Lung microvascular endothelial cell (primary cell): Measurements from ENCODE around the gene JPH4. TPM values are rescaled to one million over a fixed set of nuclear protein-coding genes. Genes with fewer than 3 reads are reported as not detected.

ENCODE experiments used
- DNase-seq, 2 donors: peaks; one replicate each; pipeline versions ENCODE4 v3.0.0 to v3.0.0-alpha.2; 2010; ENCODE audit warnings: low read depth in 2 of 2
- total RNA-seq: library from RNA; depleted of rRNA; stranded (reverse); fragments of >200 nt; gene quantifications from 2 replicates; pipeline ENCODE4 v1.2.1, GENCODE V29; 2014

JPH4 gene
- total RNA-seq, 1 donor from 2014 or later: not detected

DNA sequence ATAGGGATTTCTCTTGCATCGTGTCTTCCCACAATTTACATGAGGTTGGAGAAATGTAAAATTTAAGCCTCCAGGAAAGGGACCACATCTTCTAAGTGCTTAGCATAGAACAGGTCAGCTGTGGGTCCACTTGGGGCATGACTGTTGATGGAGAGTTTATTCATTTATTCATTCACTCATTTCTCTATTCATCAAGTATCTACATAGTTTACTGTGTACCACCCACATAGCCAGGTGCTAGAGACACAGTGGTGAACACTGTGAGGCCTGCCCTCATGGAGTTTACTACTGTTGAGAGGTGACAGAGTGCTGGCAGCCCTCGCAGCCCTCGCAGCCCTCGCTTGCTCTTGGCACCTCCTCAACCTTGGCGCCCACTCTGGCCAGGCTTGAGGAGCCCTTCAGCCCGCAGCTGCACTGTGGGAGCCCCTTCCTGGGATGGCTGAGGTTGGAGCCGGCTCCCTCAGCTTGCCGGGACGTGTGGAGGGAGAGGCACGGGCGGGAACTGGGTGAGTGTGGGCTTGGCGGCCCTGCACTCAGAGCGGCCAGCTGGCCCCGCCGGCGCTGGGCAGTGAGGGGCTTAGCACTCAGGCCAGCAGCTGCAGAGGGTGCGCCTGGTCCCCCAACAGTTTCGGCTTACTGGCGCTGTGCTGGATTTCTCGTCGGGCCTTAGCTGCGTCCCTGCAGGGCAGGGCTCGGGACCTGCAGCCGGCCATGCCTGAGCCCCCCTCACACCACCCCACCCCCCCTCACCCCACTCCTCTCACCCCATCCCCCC lies 1.7 kb upstream of the JPH4 start:
- DNase-seq: no peak

DNA sequence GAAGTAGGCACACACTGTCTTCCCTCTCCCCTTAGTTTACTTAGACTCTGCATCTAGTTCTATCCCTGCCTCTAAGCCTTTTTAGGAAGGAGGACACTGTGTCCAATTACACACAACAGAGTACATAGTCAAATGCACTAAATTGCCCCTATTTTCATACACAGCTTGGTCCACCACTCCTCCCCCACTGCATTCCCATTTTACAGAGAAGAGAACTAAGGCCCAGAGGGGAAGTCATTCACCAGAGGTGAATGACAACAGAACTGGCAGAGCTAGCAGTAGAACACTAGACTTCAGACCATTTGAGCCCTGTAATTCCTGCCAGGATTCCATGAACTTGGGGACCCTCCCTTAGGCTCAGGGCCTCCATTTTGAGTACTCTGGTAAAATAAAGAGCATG lies 1.1 kb upstream of the JPH4 start:
- no peak for DNase-seq

- no peak for DNase-seq
Measured at GRCh38 chr14:23579311-23579630, 681 bp upstream of the JPH4 start.

DNA sequence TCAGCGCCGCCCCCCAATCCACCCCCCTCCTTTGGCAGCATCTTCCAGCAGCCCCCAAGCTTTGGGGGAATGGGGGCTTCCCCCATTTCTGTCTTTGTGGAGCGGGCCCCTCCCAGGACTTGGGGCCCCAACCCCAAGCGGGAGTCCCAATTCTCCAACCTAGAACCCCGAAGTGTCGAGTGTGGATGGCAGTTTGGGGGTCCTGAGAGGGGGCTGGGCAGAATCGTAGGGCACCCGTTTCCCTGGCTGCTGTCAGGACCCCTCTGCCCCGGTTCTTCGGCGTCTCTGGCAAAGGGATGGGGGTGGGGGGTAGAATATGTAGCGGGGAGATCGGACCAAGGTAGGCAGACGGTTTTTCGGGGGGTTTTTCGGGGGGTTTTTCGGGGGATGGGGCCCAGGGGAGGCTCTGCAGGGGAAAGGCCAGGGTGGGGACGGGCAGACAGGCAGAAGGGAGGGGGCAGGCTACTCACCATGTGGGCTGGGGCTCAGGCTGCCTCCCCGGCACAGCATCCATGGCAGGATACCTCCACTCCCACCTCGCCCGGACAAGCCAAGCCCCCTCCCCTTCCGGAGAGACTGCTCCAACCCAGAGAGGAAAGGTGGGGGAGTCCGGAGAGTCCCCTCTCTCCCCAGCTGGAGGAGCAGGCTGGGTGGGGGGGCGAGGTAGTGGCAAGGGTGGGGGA lies 739 bp downstream of the JPH4 start:
- no peak for DNase-seq

DNA sequence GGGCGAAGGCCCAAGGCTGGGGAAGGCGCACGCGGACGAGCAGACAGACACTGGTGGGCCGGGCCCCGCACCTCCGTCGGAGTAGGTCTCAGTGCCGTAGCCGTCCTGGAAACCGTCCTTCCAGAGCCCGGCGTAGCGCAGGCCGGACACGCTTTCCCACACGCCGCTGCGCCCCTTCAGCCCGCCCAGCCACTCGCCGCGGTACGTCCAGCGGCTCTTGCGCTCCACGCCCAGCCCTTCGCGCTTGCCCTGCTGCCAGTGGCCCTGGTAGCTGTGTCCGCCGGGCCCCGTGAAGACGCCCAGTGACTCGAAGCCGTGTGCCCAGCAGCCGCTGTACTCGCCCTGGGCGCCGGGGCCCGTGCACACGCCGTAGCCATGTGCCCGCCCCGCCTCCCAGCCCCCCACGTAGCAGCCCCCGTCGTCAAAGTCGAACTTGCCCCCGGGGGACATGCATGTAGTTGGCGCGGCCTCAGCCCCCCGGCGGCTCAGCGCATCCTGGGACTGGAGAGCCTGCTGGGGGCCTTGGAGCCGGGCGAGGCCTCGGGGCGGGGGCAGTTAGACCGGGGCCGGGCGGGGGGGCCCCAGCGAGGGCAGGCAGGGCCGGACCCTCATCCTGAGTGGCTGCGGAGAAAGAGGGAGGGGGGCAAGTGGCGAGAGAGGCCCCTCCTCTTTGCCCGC lies 1.4 kb downstream of the JPH4 start:
- DNase-seq: peak in 1 of 2 donors; percentile 23

- DNase-seq: no peak
Measured at GRCh38 chr14:23573384-23574015, 5.1 kb downstream of the JPH4 start.

- DNase-seq: peak; percentile 35 to 37
Measured at GRCh38 chr14:23572836-23573235, 5.8 kb downstream of the JPH4 start.

GRCh38 chr14:23572524-23572828 lies 6.1 kb downstream of the JPH4 start:
- no peak for DNase-seq

- no peak for DNase-seq
Measured at GRCh38 chr14:23571701-23572523, 6.7 kb downstream of the JPH4 start.

GRCh38 chr14:23570806-23571483 lies 7.6 kb downstream of the JPH4 start:
- DNase-seq: no peak

GRCh38 chr14:23569443-23570151 lies 9.0 kb downstream of the JPH4 start:
- DNase-seq: no peak

- DNase-seq: peak in 1 of 2 donors; percentile 32
Measured at GRCh38 chr14:23568600-23569331, 9.8 kb downstream of the JPH4 start.

DNA sequence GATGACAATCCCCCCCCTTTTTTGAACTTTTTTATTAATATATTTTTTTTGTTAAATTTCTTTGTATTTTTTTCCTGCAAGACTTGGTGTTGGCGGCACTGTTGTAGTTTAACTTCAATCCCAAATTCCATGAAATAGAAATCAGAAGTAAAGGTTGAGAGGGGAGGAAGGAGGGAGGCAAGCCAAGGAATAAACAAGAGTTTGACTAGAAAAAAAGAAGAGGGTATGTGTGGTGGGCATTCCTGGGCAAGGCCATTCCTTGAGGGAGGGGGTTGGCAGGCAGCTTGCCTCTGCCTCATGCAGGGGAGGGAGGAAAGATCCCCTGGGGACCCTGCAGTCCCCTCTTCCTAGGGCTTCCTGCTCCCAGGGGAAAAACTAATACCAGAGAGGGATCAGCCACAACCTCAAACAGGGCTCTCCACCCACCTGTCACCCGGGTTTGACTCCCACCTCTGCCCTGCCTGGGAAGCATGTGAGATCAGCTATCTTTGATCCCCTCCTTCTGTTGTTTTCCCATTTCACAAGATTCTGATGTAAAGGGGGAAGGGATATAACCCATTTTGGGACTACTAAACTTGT lies 10.5 kb downstream of the JPH4 start:
- no peak for DNase-seq

- DNase-seq: peak; percentile 41 to 81
Measured at GRCh38 chr14:23567186-23568020, 11.2 kb downstream of the JPH4 start, which contains the start of gene AP1G2. AP1G2 (minus strand) TSS chr14:23567791; CDS start chr14:23567314, 477 bp downstream.

DNA sequence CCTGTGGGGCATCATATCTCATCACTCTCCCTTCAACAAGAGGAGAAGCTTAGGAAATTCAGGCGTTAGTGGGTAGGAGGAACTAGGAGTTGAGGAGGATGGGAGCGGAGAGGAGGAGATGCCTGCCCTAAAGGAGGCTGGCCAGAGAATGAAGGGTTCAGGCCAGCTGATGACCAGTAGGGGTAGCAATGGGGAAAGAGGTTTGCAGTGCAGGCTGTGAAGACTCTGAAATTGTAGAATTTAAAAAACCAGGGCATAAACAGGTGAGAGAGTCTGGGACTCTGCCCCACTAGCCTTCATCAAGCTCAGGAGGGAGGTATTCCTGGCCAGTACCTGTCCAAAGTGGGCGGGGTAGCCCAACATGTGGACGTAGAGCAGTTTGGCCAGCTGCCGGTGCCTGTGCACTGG lies 11.8 kb downstream of the JPH4 start:
- DNase-seq: peak in 1 of 2 donors; percentile 18

DNA sequence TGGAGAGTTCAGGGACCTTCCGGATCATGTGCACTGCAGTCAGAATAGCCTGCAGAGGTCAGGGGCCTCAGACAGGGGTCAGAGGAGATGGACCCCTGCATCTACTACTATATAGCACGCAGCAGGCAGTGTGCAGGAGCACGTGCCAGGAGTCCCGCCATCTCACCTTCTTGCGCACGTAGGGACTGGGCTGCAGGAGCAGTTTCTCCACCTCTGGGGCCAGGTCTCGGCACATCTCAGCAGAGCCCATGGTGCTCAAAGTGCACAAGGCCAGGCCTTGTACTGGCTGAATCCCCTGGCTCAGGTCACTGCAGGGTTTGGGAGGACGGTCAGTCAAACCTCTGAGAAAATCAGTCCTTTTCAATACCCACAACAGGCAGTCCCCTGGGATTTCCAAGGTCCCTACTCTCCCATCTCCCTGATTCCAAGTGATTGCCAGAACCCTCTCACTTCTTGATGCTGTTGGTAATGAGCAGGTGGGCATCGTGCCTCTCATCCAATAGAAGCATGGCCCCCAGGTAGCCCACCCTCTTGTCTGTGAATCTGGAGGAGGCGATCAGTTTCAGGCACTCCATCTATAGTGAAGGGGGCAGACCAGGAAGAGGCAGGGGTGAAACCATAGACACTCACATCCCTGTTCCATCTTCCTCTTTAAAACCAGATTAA lies 12.3 kb downstream of the JPH4 start:
- no peak for DNase-seq

- DNase-seq: no peak
Measured at GRCh38 chr14:23565626-23566025, 13.0 kb downstream of the JPH4 start.

DNA sequence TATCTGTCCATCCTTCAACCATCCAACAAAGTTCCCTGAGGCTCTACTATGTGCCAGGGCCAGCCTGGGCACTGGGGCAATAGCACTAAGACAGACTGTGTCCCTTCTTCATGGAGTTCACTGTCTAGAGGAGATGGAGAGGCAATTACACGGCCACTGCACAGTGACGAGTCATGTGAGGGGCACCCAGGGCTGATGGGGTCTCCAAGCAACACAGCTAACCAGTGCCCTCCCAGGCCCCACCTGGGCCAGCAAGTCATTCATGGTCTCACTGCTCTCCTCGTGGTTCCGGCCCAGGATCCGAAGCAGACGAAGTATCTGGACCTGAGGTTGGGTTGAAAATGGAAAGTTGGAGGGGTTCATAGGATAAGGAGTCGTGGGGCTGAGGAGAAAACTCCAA lies 13.7 kb downstream of the JPH4 start:
- no peak for DNase-seq
